SK-N-SH treated with all-trans-retinoic acid at 6 μM for 48 hours (cell line): ENCODE results near the gene MYH14.

Experiments
- ATAC-seq: fragments of 200-7000 bp; cut with Tn5 transposase; 3 replicates; pipeline ENCODE4 v1.9.1; 2020; ENCODE audit warnings: mild to moderate bottlenecking, moderate library complexity
- ARNTL ChIP-seq: fragments of 450-650 bp; formaldehyde crosslinking; IDR thresholded peaks from 2 replicates; pipeline ENCODE4 v1.5.0; 2020; ENCODE audit warnings: low read depth, mild to moderate bottlenecking, moderate library complexity, borderline replicate concordance
- BACH2 ChIP-seq: fragments of 250-450 bp; sonication (Bioruptor Pico); IDR thresholded peaks from 2 replicates; pipeline ENCODE4 v1.9.0; 2021; ENCODE audit warnings: mild to moderate bottlenecking, borderline replicate concordance
- CSDC2 ChIP-seq: fragments of 250-450 bp; sonication (Bioruptor Pico); IDR thresholded peaks from 2 replicates; pipeline ENCODE4 v1.5.0; 2020; ENCODE audit warnings: mild to moderate bottlenecking, moderate library complexity
- CSRNP3 ChIP-seq: fragments of 250-450 bp; sonication (Bioruptor Pico); IDR thresholded peaks from 2 replicates; pipeline ENCODE4 v1.5.1; 2021; ENCODE audit warnings: mild to moderate bottlenecking, moderate library complexity
- ESRRG ChIP-seq: fragments of 250-450 bp; sonication (Bioruptor Pico); IDR thresholded peaks from 2 replicates; pipeline ENCODE4 v1.6.1; 2021; ENCODE audit warnings: mild to moderate bottlenecking
- GLIS3 ChIP-seq: fragments of 250-450 bp; sonication (Bioruptor Pico); IDR thresholded peaks from 2 replicates; pipeline ENCODE4 v1.5.0; 2020; ENCODE audit warnings: mild to moderate bottlenecking, moderate library complexity
- ISL1 ChIP-seq: fragments of 250-450 bp; sonication (Bioruptor Pico); IDR thresholded peaks from 2 replicates; pipeline ENCODE4 v2.1.2; 2022; ENCODE audit warnings: mild to moderate bottlenecking, moderate library complexity
- OSR1 ChIP-seq: fragments of 250-450 bp; sonication (Bioruptor Pico); IDR thresholded peaks from 2 replicates; pipeline ENCODE4 v1.8.0; 2022; ENCODE audit warnings: moderate library complexity, mild to moderate bottlenecking, inconsistent platforms
- POU6F1 ChIP-seq: fragments of 250-450 bp; sonication (Bioruptor Pico); IDR thresholded peaks from 2 replicates; pipeline ENCODE4 v1.8.0; 2021; ENCODE audit warnings: low read depth, mild to moderate bottlenecking, moderate library complexity, borderline replicate concordance
- PPARA ChIP-seq: fragments of 250-450 bp; sonication (Bioruptor Pico); IDR thresholded peaks from 2 replicates; pipeline ENCODE4 v1.5.0; 2020; ENCODE audit warnings: mild to moderate bottlenecking, borderline replicate concordance
- RARB ChIP-seq: fragments of 250-450 bp; sonication (Bioruptor Pico); IDR thresholded peaks from 2 replicates; pipeline ENCODE4 v1.8.0; 2021; ENCODE audit warnings: mild to moderate bottlenecking, moderate library complexity
- SNAI2 ChIP-seq: fragments of 250-450 bp; sonication (Bioruptor Pico); IDR thresholded peaks from 2 replicates; pipeline ENCODE4 v1.5.0; 2020; ENCODE audit warnings: mild to moderate bottlenecking, moderate library complexity
- TCF4 ChIP-seq: fragments of 250-450 bp; sonication (Bioruptor Pico); IDR thresholded peaks from 2 replicates; pipeline ENCODE4 v1.8.0; 2021; ENCODE audit warnings: mild to moderate bottlenecking, moderate library complexity, borderline replicate concordance
- TOX ChIP-seq: fragments of 250-450 bp; sonication (Bioruptor Pico); IDR thresholded peaks from 2 replicates; pipeline ENCODE4 v1.8.0; 2021; ENCODE audit warnings: mild to moderate bottlenecking, moderate library complexity, borderline replicate concordance
- ZC3H10 ChIP-seq: fragments of 250-450 bp; sonication (Bioruptor Pico); IDR thresholded peaks from 2 replicates; pipeline ENCODE4 v1.5.1; 2021; ENCODE audit warnings: mild to moderate bottlenecking, moderate library complexity
- ZFP3 ChIP-seq: fragments of 250-450 bp; sonication (Bioruptor Pico); IDR thresholded peaks from 2 replicates; pipeline ENCODE4 v1.5.0; 2020; ENCODE audit warnings: mild to moderate bottlenecking, moderate library complexity
- ZFP30 ChIP-seq: fragments of 450-650 bp; formaldehyde crosslinking; IDR thresholded peaks from 2 replicates; pipeline ENCODE4 v1.5.0; 2022; ENCODE audit warnings: mild to moderate bottlenecking, moderate library complexity
- ZNF565 ChIP-seq: fragments of 450-650 bp; formaldehyde crosslinking; conservative IDR thresholded peaks from 2 replicates; pipeline ENCODE4 v1.5.0; 2020; ENCODE audit warnings: low read depth, mild to moderate bottlenecking, moderate library complexity
- ZNF70 ChIP-seq: fragments of 450-650 bp; formaldehyde crosslinking; IDR thresholded peaks from 2 replicates; pipeline ENCODE4 v1.5.0; 2020; ENCODE audit warnings: mild to moderate bottlenecking, moderate library complexity
- ZNF8 ChIP-seq: fragments of 450-650 bp; formaldehyde crosslinking; IDR thresholded peaks from 2 replicates; pipeline ENCODE4 v1.5.0; 2020; ENCODE audit warnings: mild to moderate bottlenecking, moderate library complexity
- TF ChIP-seq, protein P1 (sequence below): fragments of 250-450 bp; sonication (Bioruptor Pico); IDR thresholded peaks from 2 replicates; pipeline ENCODE4 v1.8.0; 2020; ENCODE audit warnings: mild to moderate bottlenecking, moderate library complexity, borderline replicate concordance
- TF ChIP-seq, protein P2 (sequence below): fragments of 250-450 bp; sonication (Bioruptor Pico); IDR thresholded peaks from 2 replicates; pipeline ENCODE4 v1.5.1; 2020; ENCODE audit warnings: low read depth, mild to moderate bottlenecking, moderate library complexity

Gene MYH14

DNA sequence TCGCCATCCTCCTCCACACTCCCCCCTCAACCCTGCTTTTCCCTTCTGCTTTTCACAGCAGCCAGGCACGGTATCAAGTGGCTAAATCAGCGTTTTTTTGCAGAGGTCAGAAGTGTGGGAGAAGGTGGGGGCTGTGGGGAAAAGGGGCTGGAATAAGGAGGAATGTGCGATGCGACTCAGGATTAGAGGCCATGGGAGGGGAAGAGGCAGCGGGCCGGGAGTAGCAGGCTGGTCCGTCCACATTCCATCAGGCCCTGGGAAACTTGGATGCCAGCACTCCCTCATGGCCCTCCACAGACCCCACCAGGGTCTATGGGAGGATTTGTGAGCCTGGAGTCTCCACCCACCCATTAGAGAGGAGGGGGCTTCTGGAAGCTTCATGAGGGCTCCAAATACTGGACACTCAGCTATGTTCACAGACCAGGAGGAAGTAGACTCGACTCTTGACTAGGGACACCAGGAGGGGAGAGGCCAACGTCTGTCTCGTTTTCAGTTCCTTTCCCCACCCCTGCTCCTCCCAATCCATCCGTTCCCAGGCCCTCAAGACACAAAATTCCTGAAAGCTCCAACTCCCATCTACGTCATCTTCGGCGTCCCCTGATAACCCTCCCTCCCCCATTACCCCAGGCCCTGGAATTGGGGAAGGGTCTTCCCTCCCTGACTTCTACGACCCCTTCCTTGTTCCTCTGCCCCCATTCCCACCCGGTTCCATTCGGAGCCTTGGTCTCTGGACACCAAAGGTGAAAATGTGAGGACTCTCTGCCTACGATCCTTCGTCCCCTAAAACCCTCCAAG lies 129.0 kb downstream of the MYH14 start:
- TF ChIP-seq ZFP30 (CRISPR knock-in tag) (no peak), CSDC2 (CRISPR knock-in tag) (no peak), ISL1 (CRISPR knock-in tag) (no peak), ZNF8 (no peak), ZC3H10 (CRISPR knock-in tag) (no peak), PPARA (CRISPR knock-in tag) (no peak), SNAI2 (CRISPR knock-in tag) (no peak), GLIS3 (no peak), ESRRG (CRISPR knock-in tag) (no peak), RARB (no peak), ZFP3 (CRISPR knock-in tag) (no peak), CSRNP3 (no peak), BACH2 (CRISPR knock-in tag) (no peak), ZNF565 (CRISPR knock-in tag) (no peak), TCF4 (no peak), OSR1 (CRISPR knock-in tag) (no peak), ZNF70 (no peak)
- TF ChIP-seq, protein P1, sequence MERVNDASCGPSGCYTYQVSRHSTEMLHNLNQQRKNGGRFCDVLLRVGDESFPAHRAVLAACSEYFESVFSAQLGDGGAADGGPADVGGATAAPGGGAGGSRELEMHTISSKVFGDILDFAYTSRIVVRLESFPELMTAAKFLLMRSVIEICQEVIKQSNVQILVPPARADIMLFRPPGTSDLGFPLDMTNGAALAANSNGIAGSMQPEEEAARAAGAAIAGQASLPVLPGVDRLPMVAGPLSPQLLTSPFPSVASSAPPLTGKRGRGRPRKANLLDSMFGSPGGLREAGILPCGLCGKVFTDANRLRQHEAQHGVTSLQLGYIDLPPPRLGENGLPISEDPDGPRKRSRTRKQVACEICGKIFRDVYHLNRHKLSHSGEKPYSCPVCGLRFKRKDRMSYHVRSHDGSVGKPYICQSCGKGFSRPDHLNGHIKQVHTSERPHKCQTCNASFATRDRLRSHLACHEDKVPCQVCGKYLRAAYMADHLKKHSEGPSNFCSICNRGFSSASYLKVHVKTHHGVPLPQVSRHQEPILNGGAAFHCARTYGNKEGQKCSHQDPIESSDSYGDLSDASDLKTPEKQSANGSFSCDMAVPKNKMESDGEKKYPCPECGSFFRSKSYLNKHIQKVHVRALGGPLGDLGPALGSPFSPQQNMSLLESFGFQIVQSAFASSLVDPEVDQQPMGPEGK (CRISPR knock-in tag) = no peak
- TF ChIP-seq, protein P2, sequence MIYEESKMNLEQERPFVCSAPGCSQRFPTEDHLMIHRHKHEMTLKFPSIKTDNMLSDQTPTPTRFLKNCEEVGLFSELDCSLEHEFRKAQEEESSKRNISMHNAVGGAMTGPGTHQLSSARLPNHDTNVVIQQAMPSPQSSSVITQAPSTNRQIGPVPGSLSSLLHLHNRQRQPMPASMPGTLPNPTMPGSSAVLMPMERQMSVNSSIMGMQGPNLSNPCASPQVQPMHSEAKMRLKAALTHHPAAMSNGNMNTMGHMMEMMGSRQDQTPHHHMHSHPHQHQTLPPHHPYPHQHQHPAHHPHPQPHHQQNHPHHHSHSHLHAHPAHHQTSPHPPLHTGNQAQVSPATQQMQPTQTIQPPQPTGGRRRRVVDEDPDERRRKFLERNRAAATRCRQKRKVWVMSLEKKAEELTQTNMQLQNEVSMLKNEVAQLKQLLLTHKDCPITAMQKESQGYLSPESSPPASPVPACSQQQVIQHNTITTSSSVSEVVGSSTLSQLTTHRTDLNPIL = no peak
- ATAC-seq = no peak

DNA sequence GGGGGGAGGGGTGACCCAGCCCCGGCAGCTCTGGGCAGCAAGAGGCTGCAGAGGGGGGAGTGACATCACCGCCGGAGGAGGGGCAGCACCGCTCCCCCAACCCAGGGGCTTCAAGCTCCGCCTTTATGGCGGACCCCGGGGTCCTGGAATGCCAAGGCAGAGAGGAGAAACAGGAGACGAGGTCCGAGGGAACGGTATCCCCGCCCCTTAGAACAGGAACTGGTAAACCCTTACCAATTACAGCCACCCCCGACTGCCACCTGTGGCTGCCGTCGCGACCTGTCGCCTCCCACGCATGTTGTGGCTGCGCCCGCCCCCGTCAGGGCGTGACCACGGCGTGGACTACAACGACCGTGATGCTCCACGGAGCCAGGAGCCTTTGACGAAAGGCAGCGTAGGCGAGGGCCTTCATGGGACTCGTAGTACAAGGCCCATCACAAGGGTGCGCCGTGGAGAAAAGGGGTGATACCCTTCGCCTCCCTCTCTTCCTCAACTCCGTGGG lies 129.9 kb downstream of the MYH14 start:
- TF ChIP-seq ARNTL (CRISPR knock-in tag) = no peak
- TF ChIP-seq ZNF70 = no peak
- TF ChIP-seq SNAI2 (CRISPR knock-in tag) = no peak
- no peak for TF ChIP-seq ZNF8
- TF ChIP-seq, protein P2 = no peak
- TF ChIP-seq ZNF565 (CRISPR knock-in tag) = no peak
- TF ChIP-seq RARB = no peak
- TF ChIP-seq OSR1 (CRISPR knock-in tag) = no peak
- TF ChIP-seq POU6F1 (CRISPR knock-in tag) = no peak
- no peak for TF ChIP-seq PPARA (CRISPR knock-in tag)
- TF ChIP-seq, all 23 proteins: peak for 0
- ATAC-seq = peak; percentile 56

DNA sequence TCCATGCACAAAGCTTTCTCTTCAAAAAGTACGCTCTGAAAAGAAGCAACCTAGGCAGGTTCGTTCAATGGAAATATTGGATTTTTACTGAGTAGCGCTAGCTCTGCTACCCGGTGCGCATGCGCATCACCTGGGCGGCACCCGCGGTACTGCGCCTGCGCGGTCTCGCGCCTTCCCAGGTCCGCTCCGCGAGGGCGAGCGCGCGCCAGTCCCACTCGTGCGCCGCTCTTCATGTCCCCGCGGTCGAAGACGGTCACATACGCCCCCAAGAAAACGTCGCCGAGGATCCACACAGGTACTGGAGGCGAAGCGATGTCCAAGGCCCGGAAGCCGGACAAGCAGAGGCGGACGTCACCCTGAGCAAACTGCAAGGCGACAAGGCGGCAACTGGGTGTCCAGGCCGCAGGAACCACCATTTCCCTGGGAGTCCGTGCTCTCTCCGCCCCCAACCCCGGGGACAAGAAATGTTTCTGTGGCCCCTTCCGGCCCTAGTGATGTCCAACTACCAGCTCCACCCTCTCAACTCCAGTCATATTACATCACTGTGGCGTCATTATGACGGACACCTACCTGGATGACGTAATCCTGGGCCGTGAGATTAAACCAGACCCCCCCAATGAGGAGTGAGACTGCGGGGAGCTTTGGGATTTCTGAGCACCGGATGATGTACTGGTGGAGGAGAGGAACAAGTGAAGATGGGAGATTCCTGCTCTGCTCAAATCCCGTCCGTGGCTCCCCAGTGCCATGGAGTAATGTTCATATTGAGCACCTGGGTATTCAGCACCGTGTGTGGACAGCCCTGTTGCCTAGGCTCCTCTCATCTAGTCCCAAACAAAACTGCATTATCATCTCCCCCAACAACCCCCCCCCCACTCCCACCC lies 130.6 kb downstream of the MYH14 start:
- peak; percentile 3; the same call in 1 of the 3 replicates for ATAC-seq

More for the DNA sequence above, 130.6 kb downstream of the MYH14 start:
- TF ChIP-seq, protein P2 = no peak
- TF ChIP-seq TOX (CRISPR knock-in tag) (no peak), SNAI2 (CRISPR knock-in tag) (0 out of 2 replicates have a peak, but pooled peaks have one; percentile 26), ZFP30 (CRISPR knock-in tag) (no peak)
